NCI-H2029 treated with DMSO at 0.1 percent for 48 hours (cell line): ENCODE data around the gene ZNRF1.
"Not testable (repeated sequence)": the region's sequence is repeated elsewhere in the genome, so short reads cannot be mapped to it uniquely, and the experiment has no call there.

Source experiments
- DNase-seq: peaks from one replicate; lab custom pipeline; 2025; lab: John Stamatoyannopoulos, UW

ZNRF1 gene

GRCh38 chr16:74998481-74999218 lies at the start of gene ZNRF1:
TSS of gene ZNRF1 (plus strand) at chr16:74999024. CDS start at chr16:74999672, 648 bp downstream.
- peak; percentile 32 for DNase-seq

GRCh38 chr16:74949309-74949708 lies 49.5 kb upstream of the ZNRF1 start:
- no peak for DNase-seq

GRCh38 chr16:74950511-74950910 lies 48.3 kb upstream of the ZNRF1 start:
- DNase-seq, result no peak

DNA sequence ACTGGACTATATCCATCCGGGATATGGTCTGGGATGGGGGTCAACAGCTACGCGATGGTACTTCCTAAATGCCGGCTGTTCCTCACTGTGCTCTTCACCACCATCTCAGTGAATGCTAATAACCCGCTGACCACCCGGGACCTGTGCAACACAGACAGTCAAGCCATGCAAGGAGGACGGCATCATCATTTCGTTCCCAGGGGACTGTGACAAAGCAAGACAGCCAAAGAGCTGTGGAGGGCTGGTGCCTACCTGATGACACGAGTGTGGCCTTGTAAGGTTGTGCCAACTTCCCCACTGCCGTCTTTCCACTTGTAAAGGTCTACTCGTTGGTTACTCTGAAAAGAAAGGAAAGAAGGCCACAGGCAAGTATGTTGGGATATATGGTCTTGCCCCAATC lies 47.6 kb upstream of the ZNRF1 start:
- DNase-seq, result no peak

DNA sequence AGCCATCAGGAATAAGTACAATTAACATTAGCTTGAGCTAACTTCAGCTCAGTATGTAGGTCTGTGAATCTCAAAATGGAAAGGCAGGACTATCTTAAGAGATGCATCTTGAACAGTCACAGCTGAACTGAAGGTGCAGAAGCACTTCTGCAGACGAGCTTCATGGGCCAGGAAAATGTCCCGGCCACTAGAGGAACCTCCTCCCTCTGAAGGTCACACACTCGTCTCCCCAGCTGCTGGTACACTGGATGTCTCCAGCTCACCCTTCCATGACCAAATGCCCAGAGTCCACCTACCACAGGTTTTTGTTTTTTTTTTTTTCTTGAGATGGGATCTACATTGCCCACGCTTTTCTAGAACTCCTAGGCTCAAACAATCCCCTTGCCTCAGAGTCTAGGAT lies 47.1 kb upstream of the ZNRF1 start:
- DNase-seq, result no peak

- DNase-seq, result no peak
These were observed 44.1 kb upstream of the ZNRF1 start for GRCh38 chr16:74954763-74955162.

GRCh38 chr16:74973304-74973703 lies 25.5 kb upstream of the ZNRF1 start:
- no peak for DNase-seq

DNA sequence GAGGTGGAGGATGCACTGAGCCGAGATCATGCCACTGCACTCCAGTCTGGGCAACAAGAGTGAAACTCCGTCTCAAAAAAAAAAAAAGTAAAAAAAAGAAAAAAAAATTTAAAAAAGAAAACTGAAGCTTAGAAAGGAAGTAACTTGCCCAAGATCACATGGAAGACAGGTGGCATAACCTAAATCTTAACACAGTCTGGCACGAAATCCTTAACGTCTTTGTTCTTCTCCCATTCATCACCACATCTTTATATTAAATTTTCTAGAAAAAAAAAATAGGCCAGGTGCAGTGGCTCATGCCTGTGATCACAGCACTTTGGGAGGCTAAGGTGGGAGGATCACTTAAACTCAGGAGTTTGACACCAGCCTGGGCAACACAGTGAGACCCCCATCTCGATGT lies 23.2 kb upstream of the ZNRF1 start:
- DNase-seq, result no peak

DNA sequence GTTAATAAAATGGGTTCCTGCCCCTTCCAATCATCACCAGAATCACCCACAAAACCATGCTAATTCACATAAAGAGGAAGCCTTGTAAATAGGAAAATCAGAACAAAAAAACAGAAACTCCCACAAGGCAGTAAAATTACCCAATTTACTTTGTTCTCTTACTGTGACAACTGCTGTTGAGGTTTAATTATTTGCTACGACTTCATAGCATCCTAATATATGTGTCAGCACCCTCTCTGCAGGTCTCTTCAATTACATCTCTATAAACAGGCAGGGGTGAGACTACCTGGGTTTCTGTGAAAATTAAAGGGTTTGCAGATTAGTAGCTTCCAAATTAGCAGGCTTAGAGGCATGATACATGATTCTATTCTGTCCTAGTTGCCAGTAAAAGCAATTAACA lies 16.6 kb upstream of the ZNRF1 start:
- DNase-seq, result no peak

GRCh38 chr16:74984194-74984528 lies 14.7 kb upstream of the ZNRF1 start:
- DNase-seq, result no peak

DNA sequence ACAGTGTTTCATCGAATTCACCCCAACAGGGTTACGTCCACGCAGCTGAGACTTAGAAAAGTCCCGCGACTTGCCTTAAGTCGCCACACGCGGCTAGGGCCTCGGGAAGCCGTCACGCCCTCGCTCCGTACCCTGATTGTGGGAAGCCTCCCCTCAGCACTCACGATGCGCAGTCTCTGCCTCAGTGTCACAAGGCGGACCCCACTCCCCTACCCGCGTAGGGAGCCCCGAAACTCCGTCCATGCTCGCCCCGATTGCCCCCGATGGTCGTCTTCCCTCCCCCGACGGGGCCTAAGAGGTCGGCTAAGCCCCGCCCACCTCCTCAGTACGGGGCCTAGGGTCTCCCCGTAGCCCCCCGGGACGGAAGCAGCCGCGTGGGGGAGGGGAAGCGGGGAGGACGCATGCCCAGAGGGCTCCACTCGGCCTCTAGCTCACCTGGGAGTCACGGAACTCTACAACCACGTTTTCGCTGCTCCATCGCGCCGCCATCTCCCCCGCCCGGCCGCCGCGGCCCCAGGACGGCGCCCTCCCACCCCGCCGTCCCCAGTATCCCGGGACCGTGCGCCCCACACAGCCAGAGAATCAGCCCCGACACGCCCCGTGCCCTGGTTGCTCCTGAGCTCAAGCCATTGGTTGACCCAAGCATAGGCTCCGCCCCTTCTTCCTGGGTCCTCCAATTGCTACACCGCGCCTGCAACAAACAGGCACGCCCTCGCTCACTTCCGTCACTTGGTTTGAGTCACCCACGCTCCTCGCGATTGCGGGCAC lies 14.1 kb upstream of the ZNRF1 start, which contains the start of gene WDR59:
TSS of gene WDR59 (minus strand) at position 595 of the 768 bp plus-strand sequence. CDS start at position 489, 106 bp downstream.
- DNase-seq, result peak; percentile 80

GRCh38 chr16:74987027-74987681 lies 11.7 kb upstream of the ZNRF1 start:
- no peak for DNase-seq

GRCh38 chr16:74989864-74990263 lies 9.0 kb upstream of the ZNRF1 start:
- DNase-seq, result not testable (repeated sequence)

DNA sequence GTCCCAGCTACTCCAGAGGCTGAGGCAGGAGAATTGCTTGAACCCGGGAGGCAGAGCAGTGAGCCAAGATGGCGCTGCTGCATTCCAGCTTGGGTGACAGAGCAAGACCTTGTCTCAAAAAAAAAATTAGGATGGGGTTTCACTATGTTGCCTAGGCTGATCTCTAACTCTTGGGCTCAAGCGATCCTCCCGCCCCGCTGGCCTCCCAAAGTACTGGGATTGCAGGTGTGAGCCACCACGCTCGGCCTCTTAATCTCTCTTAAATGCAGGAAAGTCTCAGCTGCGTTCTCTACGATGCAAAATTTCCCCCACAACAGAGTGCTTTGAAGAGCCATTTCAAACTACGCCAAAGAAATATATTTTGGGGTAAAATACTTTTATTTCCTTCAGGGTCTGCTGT lies 8.0 kb upstream of the ZNRF1 start:
- DNase-seq, result no peak

DNA sequence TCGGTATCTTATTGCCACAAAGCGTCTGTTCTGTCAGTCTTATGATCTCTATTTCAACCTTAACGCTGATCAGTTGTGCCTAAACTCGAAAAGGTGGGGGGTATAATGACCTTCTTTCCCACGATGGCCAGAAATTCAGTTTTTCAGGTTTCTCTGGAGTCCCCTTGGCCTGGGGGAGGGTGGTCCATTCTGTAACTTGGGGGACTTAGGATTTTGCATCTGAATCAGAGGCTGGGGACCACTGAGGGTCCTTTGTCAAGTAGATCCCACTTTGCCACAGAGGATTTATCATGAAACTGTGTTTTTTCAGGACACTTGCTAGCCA lies 7.6 kb upstream of the ZNRF1 start:
- no peak for DNase-seq

GRCh38 chr16:74991593-74992403 lies 7.0 kb upstream of the ZNRF1 start:
- no peak for DNase-seq

DNA sequence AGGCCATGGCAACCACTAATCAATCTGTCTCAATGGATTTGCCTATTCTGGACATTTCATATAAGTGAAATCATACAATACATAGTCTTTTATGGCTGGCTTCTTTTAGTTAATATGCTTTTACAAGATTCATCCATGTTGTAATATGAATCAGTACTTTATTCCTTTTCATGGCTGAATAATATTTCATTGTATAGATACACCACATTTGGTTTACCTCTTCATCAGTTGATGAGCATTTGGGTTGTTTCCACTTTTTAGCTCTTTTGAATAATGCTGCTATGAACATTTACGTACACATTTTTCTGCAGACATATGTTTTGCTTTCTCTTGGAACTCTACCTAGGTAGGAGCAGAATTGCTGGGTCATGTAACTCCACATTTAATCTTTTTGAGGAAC lies 2.8 kb upstream of the ZNRF1 start:
- no peak for DNase-seq

DNA sequence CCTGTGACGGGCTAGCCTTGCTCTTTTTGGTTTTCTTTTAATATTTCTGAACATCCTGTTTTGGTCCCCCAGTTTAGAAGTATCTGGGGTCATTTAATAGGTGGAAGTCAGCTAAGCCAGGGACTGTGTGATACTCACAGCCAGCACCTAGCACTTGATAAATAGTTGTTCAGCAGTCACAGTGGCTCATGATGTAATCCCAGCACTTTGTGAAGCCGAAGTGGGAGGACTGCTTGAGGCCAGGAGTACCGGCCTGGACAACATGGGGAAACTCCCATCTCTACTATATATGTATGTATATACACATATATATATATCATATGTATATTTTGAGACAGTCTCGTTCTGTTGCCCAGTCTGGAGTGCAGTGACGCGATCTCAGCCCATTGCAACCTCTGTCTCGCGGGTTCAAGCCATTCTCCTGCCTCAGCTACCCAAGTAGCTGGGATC lies 1.8 kb upstream of the ZNRF1 start:
- DNase-seq, result no peak

DNA sequence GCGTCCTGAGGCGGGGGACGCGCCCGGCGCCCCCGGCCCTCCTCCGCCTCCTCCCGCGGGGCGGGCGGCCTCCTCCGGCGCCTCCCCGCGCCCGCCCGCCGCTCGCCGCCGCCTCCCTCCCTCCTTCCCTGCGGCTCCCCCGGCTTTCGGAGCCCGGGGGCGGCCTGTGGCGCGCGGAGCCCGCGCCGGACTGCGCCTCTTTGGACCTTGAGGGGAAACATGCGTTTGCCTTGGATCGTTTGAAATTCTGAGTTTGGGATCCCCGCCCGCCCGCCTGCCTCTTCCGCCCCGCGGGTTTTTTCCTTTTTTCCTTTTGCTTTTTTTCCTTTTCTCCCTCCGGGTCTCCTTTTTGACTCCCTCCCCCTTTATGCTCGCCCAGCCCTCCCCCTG lies 390 bp downstream of the ZNRF1 start:
- DNase-seq, result no peak

GRCh38 chr16:74999609-75000480 lies 1.0 kb downstream of the ZNRF1 start:
- DNase-seq, result no peak

DNA sequence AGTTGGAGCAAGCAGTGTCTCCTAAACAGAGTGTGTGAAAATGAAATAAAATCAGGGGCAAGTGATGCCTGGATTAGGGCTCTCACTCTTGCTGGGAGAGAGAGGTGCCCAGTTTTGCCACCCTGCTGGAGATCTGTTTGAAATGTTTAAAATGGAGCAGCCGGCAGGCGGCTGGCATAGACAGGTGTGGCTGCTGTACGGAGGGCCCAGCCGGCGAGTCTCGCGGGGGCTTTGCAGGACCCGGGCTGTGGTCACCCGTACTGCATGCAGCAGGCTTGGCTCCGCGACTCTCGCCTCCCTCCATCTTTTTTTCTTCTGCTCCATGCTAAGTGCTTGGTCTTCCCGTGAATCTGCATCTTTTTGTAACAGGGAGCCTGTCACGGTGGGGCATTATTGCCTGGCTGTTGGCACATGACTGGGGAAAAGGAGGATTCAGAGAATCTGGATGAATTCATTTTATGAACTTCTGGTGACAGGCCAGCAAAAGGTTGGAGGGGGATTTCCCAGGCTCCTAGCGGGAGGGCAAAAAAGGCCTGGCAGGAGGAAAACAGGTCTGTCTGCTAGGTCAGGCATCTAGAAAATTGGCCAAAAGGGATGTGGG lies 1.8 kb downstream of the ZNRF1 start:
- DNase-seq, result no peak
